Liver (tissue), 9 donors: ENCODE results near the gene AJUBA. TPM values are rescaled to one million over a fixed set of nuclear protein-coding genes. Genes with fewer than 3 reads are reported as not detected.

Experiments used
- DNase-seq: peaks from one replicate; pipeline ENCODE4 v3.0.0-alpha.2; 2017; ENCODE audit warnings: low spot score
- H3K27ac ChIP-seq, 2 donors: one replicate each; pipeline ENCODE4 v1.7.0; 2013; ENCODE audit warnings: inconsistent platforms in 2 of 2, low read length in 2 of 2, control low read depth in 1 of 2, low read depth in 1 of 2, mild to moderate bottlenecking in 1 of 2
- H3K27me3 ChIP-seq, 4 donors: one replicate each; pipeline versions ENCODE4 v1.6.1 to v1.7.0; 2013; ENCODE audit warnings: low read length in 3 of 4, inconsistent platforms in 1 of 4, mild to moderate bottlenecking in 1 of 4, moderate library complexity in 1 of 4; ENCODE audit not compliant: control insufficient read depth in 4 of 4, insufficient read depth in 4 of 4
- H3K36me3 ChIP-seq, 4 donors: one replicate each; pipeline versions ENCODE4 v1.6.1 to v1.7.0; 2013; ENCODE audit warnings: low read length in 3 of 4, mild to moderate bottlenecking in 3 of 4, low read depth in 1 of 4, moderate library complexity in 1 of 4; ENCODE audit not compliant: control insufficient read depth in 4 of 4, insufficient read depth in 3 of 4
- H3K4me1 ChIP-seq, 4 donors: one replicate each; pipeline versions ENCODE4 v1.6.1 to v1.7.0; 2013; ENCODE audit warnings: low read length in 3 of 4, mild to moderate bottlenecking in 3 of 4, moderate library complexity in 1 of 4; ENCODE audit not compliant: control insufficient read depth in 4 of 4, insufficient read depth in 4 of 4
- H3K4me3 ChIP-seq, 3 donors: one replicate each; pipeline versions ENCODE4 v1.6.1 to v1.7.0; 2013; ENCODE audit warnings: low read length in 3 of 3, control low read depth in 1 of 3, low read depth in 1 of 3, mild to moderate bottlenecking in 1 of 3
- H3K9ac ChIP-seq, 2 donors: one replicate each; pipeline ENCODE4 v1.7.0; 2013; ENCODE audit warnings: low read length in 2 of 2, mild to moderate bottlenecking in 2 of 2, moderate library complexity in 2 of 2, control low read depth in 1 of 2, low read depth in 1 of 2
- H3K9me3 ChIP-seq, 4 donors: one replicate each; pipeline versions ENCODE4 v1.6.1 to v1.7.0; 2013; ENCODE audit warnings: low read length in 3 of 4; ENCODE audit not compliant: control insufficient read depth in 4 of 4
- ATF3 ChIP-seq: IDR thresholded peaks from 2 replicates; pipeline ENCODE4 v1.6.1; 2016; ENCODE audit warnings: antibody characterized with exemption
- FOXA1 ChIP-seq: IDR thresholded peaks from 2 replicates; pipeline ENCODE4 v1.6.1; 2016; ENCODE audit warnings: antibody characterized with exemption
- HNF4A ChIP-seq, 2 donors: conservative IDR thresholded peaks; 2 replicates each; pipeline ENCODE4 v1.6.1; 2016; ENCODE audit warnings: antibody characterized with exemption in 2 of 2, mild to moderate bottlenecking in 2 of 2
- HNF4G ChIP-seq: IDR thresholded peaks from 2 replicates; pipeline ENCODE4 v1.6.1; 2016; ENCODE audit warnings: antibody characterized with exemption
- JUND ChIP-seq, 2 donors: IDR thresholded peaks; 2 replicates each; pipeline ENCODE4 v1.6.1; 2016; ENCODE audit warnings: antibody characterized with exemption in 2 of 2
- NR2F2 ChIP-seq: IDR thresholded peaks from 2 replicates; pipeline ENCODE4 v1.6.1; 2016; ENCODE audit warnings: antibody characterized with exemption
- RAD21 ChIP-seq, 2 donors: IDR thresholded peaks; 2 replicates each; pipeline ENCODE4 v1.6.1; 2016; ENCODE audit warnings: antibody characterized with exemption in 2 of 2, mild to moderate bottlenecking in 2 of 2
- REST ChIP-seq: IDR thresholded peaks from 2 replicates; pipeline ENCODE4 v1.6.1; 2016; ENCODE audit warnings: antibody characterized with exemption, mild to moderate bottlenecking
- RXRA ChIP-seq, 2 donors: IDR thresholded peaks; 2 replicates each; pipeline ENCODE4 v1.6.1; 2017 to 2018; ENCODE audit warnings: antibody characterized with exemption in 2 of 2, mild to moderate bottlenecking in 1 of 2
- SP1 ChIP-seq: IDR thresholded peaks from 2 replicates; pipeline ENCODE4 v1.6.1; 2018; ENCODE audit warnings: antibody characterized with exemption, mild to moderate bottlenecking
- TAF1 ChIP-seq: conservative IDR thresholded peaks from 2 replicates; pipeline ENCODE4 v1.6.1; 2016; ENCODE audit warnings: antibody characterized with exemption, mild to moderate bottlenecking
- YY1 ChIP-seq: IDR thresholded peaks from 2 replicates; pipeline ENCODE4 v1.6.1; 2016; ENCODE audit warnings: antibody characterized with exemption, mild to moderate bottlenecking
- ZBTB33 ChIP-seq: IDR thresholded peaks from 2 replicates; pipeline ENCODE4 v1.6.1; 2016; ENCODE audit warnings: antibody characterized with exemption
- WGBS: extraction: QIAGEN DNeasy Blood & Tissue Kit; methylation state at CpG from one replicate; pipeline ENCODE4 v1.1.7; 2013; 5-methylcytosine and 5-hydroxymethylcytosine counted together
- polyA plus RNA-seq, 2 donors: library from polyadenylated mRNA; stranded (reverse) in 1 of 2; unstranded in 1 of 2; fragments of 200-250 nt in 1 of 2; fragments of >200 nt in 1 of 2; fragmentation: Nextera tagmentation in 1 of 2; extraction: Ambion mirVana in 1 of 2; gene quantifications; one replicate each; pipeline versions ENCODE4 v1.2.1 to v1.2.3, GENCODE V29; 2013 to 2015
- total RNA-seq, 2 donors: library from RNA; depleted of rRNA; stranded (reverse); fragments of >200 nt; gene quantifications; one replicate each; pipeline ENCODE4 v1.2.3, GENCODE V29; 2014
- TF ChIP-seq, protein P1 (sequence below): fragments of 150-350 bp; IDR thresholded peaks from 2 replicates; pipeline ENCODE4 v1.5.1; 2017; ENCODE audit warnings: improper control_type of control experiment, low read depth, low read length; ENCODE audit not compliant: missing input control
- donor health status: healthy.
- donor health status: healthy.
- donor health status: healthy.
- donor health status: healthy.
- donor health status: healthy.

AJUBA gene
- total and polyA plus RNA-seq, 4 donors, result 15.5 to 34.9 (median 19.6) TPM

DNA sequence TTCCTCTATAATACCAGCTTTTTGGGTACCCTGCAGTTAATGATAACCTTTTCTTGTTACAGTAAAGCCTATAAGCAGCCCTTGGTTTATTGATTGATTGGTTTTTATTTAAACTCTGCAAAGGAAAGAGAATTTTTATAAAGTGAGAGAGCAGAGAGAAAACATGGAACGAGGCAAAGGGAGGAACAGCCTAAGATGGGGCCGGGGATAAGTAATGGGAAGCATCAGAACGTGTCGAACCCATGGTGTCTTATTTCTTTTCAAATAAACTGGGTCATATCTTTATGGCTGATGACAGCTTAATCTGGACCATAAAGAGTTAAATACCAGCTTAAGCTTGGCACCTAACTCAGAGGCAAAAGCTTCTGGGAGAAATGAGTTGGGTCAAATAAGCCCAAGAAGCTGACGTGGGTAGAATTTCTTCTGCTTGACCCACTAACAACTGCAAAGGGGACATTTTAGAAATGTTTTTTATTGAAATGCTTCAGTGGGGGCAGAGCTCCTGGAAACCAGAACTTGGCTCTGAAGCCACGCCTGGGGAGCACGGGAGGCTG is 39.6 kb upstream of the AJUBA start:
- 77% methylated on average over 7 of the region's 7 CpGs for WGBS
- no peak overlapping the region for H3K9ac ChIP-seq

More for the DNA sequence above, 39.6 kb upstream of the AJUBA start:
- H3K4me1 ChIP-seq, result no peaks in the 10 kb centered on the region
- no peak for DNase-seq
- H3K4me3 ChIP-seq, result no peak overlapping the region
- H3K27ac ChIP-seq, result no peak overlapping the region
- no peaks in the 10 kb centered on the region for H3K27me3 ChIP-seq
- H3K9me3 ChIP-seq, result no peaks in the 10 kb centered on the region
- TF ChIP-seq RXRA (IDR thresholded peaks at IDR 0.05) (no peak), YY1 (no peak), HNF4A (conservative IDR thresholded peaks at IDR 0.05) (no peak), REST (no peak), SP1 (no peak), ZBTB33 (no peak), HNF4G (no peak), ATF3 (no peak), RAD21 (IDR thresholded peaks at IDR 0.05) (no peak), NR2F2 (no peak), TAF1 (no peak), FOXA1 (no peak), JUND (IDR thresholded peaks at IDR 0.05) (no peak)
- TF ChIP-seq, protein P1, sequence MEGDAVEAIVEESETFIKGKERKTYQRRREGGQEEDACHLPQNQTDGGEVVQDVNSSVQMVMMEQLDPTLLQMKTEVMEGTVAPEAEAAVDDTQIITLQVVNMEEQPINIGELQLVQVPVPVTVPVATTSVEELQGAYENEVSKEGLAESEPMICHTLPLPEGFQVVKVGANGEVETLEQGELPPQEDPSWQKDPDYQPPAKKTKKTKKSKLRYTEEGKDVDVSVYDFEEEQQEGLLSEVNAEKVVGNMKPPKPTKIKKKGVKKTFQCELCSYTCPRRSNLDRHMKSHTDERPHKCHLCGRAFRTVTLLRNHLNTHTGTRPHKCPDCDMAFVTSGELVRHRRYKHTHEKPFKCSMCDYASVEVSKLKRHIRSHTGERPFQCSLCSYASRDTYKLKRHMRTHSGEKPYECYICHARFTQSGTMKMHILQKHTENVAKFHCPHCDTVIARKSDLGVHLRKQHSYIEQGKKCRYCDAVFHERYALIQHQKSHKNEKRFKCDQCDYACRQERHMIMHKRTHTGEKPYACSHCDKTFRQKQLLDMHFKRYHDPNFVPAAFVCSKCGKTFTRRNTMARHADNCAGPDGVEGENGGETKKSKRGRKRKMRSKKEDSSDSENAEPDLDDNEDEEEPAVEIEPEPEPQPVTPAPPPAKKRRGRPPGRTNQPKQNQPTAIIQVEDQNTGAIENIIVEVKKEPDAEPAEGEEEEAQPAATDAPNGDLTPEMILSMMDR, result no peak
- peaks cover 0 to 13% (median 8%) of the 10 kb centered on the region in 4 donors for H3K36me3 ChIP-seq
